ENCODE data around the gene CASZ1.

Gene CASZ1

DNA sequence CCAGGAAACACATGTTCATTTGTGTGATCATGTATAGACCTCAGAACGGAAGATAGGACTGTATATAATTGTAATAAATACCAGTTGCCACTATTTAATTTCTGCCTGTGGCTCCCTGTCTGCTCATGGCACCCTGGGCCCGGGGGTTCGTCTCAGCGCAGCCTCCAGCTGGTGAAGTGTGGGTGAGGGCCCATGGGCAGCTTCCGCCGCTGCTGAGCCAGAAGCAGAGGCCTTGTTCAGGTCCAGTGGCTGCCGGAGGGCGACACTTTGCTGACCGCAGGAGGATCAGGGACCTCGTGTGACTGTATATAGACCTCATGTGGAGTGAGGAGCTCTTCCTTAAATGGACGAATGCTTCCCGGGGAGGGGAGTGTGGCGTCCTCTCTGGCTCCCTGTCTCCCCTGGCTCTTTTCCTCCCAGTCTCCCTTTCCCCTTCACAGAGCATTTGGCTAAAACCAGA lies 165.8 kb downstream of the CASZ1 start:
- no peak overlapping the region for H3K4me3 Mint-ChIP-seq
- peak overlapping the region in 1 of 3 experiments; percentile 64 for H3K27ac Mint-ChIP-seq
- peaks cover 6% of the 10 kb centered on the region for H3K27me3 Mint-ChIP-seq (ENCODE audit: low read depth)
- peaks cover 13% of the 10 kb centered on the region for H3K36me3 Mint-ChIP-seq (ENCODE audit: low read depth)
- no peaks in the 10 kb centered on the region for H3K9me3 Mint-ChIP-seq
- TF ChIP-seq CTCF (IDR thresholded peaks at IDR 0.05; ENCODE audit: unreplicated experiment in 3 of 3) = no peak
- H3K4me1 Mint-ChIP-seq = peaks cover 43% of the 10 kb centered on the region

DNA sequence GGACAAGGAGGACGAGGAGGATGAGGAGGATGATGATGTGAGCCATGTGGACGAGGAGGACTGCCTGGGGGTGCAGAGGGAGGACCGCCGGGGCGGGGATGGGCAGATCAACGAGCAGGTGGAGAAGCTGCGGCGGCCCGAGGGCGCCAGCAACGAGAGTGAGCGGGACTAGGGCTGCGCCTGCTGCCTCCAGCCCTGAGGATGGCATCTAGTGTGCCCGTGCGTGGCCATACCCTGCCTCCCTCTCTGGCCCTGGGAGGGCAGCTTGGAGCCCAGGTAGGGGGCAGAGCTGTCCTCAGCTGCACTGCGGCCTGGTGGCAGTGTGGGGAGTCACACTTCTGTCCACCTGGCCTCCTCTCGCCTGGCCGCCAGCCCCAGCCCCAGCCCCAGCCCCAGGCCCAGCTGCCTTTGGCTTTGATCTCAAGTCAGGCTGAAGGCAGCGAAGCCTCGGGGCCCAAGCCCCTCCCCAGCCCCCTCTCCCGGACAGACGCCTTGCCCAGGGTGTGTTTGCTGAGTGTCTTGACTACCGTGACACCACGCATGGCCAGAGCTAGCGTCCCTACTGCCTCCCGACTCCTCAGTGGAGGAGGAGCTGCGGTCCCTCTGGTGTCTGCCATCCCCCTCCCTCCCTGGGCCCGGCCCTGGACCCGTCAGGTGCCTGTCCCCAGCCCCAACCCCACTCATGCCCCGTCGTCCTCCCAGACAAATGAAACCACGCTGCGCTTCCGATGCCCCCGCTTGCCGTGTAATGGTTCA lies 166.5 kb downstream of the CASZ1 start:
- H3K4me1 Mint-ChIP-seq = peaks cover 41% of the 10 kb centered on the region
- H3K27me3 Mint-ChIP-seq (ENCODE audit: low read depth) = peaks cover 6% of the 10 kb centered on the region
- peak overlapping the region in 1 of 3 experiments; percentile 64 for H3K27ac Mint-ChIP-seq
- H3K4me3 Mint-ChIP-seq = no peak overlapping the region
- no peaks in the 10 kb centered on the region for H3K9me3 Mint-ChIP-seq
- peak in 1 of 3 experiments; percentile 18 for TF ChIP-seq CTCF (IDR thresholded peaks at IDR 0.05; ENCODE audit: unreplicated experiment in 3 of 3)
- H3K36me3 Mint-ChIP-seq (ENCODE audit: low read depth) = peaks cover 13% of the 10 kb centered on the region

DNA sequence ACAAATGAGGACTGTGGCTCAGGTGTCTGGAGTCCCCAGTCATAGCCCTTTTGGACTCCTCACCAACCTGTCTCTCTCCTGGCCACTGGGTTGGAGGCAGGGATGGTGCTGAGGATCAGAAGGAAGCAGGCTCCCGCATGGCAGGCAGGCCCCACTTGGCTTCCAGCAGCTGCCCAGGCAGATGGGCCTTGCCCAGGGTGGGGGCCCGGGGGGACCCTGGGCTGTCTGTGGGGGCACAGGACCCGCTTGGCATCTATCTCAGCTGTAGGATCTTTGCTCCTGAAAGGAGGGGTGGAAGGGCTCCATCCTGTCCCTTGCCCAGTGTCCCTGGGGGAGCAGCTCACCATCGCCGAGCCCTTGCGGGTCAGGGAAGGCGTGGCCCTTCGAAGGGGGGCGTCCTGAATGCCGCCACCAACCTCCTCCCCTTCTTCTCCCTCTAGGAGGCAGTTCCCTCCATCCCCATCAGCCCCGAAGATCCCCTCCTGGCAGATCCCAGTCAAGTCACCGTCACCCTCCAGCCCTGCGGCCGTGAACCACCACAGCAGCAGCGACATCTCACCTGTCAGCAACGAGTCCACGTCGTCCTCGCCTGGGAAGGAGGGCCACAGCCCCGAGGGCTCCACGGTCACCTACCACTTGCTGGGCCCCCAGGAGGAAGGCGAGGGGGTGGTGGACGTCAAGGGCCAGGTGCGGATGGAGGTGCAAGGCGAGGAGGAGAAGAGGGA lies 167.2 kb downstream of the CASZ1 start:
- H3K27ac Mint-ChIP-seq = peak overlapping the region in 1 of 3 experiments; percentile 88
- peaks cover 17% of the 10 kb centered on the region for H3K36me3 Mint-ChIP-seq (ENCODE audit: low read depth)
- no peak overlapping the region for H3K4me3 Mint-ChIP-seq
- H3K9me3 Mint-ChIP-seq = no peaks in the 10 kb centered on the region
- H3K27me3 Mint-ChIP-seq (ENCODE audit: low read depth) = peaks cover 6% of the 10 kb centered on the region
- no peak for TF ChIP-seq CTCF (IDR thresholded peaks at IDR 0.05; ENCODE audit: unreplicated experiment in 3 of 3)
- peaks cover 41% of the 10 kb centered on the region for H3K4me1 Mint-ChIP-seq

- Mint-ChIP-seq H3K27ac (peak overlapping the region in 2 of 3 experiments; percentile 81 to 88), H3K36me3 (ENCODE audit: low read depth) (peaks cover 21% of the 10 kb centered on the region), H3K9me3 (no peaks in the 10 kb centered on the region), H3K27me3 (ENCODE audit: low read depth) (peaks cover 2% of the 10 kb centered on the region), H3K4me3 (peak overlapping the region in 2 of 3 experiments; percentile 24 to 40), H3K4me1 (peaks cover 43% of the 10 kb centered on the region)
- no peak for TF ChIP-seq CTCF (IDR thresholded peaks at IDR 0.05; ENCODE audit: unreplicated experiment in 3 of 3)
Observed at GRCh38 chr1:10628685-10629084, 167.8 kb downstream of the CASZ1 start.

- no peaks in the 10 kb centered on the region for H3K9me3 Mint-ChIP-seq
- no peak for TF ChIP-seq CTCF (IDR thresholded peaks at IDR 0.05; ENCODE audit: unreplicated experiment in 3 of 3)
- H3K27me3 Mint-ChIP-seq (ENCODE audit: low read depth) = peaks cover 7% of the 10 kb centered on the region
Observed at GRCh38 chr1:10626791-10627410, 169.5 kb downstream of the CASZ1 start.

More at GRCh38 chr1:10626791-10627410, 169.5 kb downstream of the CASZ1 start:
- H3K4me3 Mint-ChIP-seq = no peak overlapping the region
- peaks cover 35% of the 10 kb centered on the region for H3K4me1 Mint-ChIP-seq
- peak overlapping the region in 1 of 3 experiments; percentile 53 for H3K27ac Mint-ChIP-seq
- peaks cover 18% of the 10 kb centered on the region for H3K36me3 Mint-ChIP-seq (ENCODE audit: low read depth)

Measured in nephron (organoid).